NCI-H187 (cell line): ENCODE measurements around the gene ASTN2.

Source experiments
- DNase-seq, 2 experiments: peaks; one replicate each; lab custom pipeline; 2025; lab: John Stamatoyannopoulos, UW

Gene ASTN2

DNA sequence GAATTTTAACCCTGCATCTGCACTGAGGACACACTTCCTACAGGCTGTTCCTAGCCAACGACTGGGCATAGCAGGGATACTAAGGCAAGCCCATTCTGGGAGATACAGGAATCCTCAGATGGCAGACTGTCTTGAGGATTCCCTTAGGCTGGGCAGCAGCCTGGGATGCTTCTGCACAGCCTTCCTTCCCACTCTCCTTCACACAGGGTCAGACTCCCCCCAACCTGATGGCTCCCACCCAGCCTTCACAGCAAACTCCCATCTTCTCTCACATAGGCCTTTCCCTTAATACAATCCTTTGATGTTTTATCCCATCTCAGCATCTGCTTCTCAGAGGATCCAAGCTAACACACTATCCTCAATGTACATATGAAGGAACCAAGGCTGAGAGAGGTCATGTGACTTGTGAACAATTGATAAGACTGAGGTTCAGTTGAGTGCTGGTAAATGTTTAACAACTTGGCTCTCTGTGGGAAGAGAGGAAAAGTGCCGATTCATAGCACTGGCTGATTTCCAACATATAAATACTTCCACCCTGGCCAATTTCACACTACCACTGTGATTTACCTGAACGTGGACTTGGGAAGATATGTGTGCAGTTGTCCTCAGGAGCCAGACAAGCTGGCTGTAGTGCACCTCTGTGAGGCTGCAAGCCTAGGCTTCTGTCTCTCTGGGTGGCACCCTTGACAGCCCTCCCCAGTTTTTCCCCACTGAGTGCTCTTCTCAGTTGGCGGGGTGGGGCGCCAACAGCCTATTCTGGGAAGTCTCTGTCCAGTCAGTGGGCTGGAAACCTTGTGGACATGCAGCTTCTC is 848.0 kb downstream of the ASTN2 start:
- no peak for DNase-seq

DNA sequence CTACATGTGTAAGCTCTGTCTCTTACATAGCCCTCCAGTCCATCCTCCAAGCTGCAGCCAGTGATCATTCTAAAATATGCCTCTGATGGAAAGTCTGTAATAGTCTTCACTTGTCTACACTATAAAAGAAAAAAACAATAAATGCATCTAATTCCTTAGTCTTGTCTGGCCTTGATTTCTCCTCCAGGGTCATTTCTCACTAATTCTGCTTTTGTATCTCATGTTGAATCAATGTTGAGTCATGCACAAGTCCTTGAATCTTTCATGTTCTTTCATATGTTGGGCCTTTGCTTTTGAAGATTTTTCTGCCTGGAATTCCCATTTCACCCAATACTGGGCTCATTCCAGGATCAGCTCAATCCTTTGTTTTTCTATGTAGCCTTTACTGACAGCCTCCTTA is 848.9 kb downstream of the ASTN2 start:
- no peak for DNase-seq

DNA sequence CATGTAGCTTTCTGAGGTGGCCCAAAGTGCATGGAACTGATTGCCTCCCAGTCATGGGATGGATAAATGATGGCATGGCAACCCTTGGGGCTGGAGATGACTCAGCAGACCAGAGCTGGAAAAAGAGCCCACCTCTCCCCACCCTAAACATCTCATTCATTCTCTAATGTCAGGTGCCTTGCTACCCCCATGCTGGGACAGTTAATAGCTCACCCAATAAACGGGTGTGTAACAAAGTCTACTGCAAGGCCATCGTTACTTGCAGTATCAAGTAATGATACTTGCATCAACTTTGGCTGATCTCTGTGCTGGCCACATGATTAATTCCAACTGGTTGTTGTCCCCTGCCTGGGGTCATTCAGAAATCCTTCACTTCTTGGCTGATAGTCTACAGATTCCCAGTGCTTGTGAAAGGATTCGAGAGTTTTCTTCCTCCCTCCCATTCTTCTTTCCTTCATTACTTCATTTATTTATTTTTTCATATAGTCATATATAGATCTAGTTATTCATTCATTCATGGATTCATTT is 850.5 kb downstream of the ASTN2 start:
- no peak for DNase-seq

DNA sequence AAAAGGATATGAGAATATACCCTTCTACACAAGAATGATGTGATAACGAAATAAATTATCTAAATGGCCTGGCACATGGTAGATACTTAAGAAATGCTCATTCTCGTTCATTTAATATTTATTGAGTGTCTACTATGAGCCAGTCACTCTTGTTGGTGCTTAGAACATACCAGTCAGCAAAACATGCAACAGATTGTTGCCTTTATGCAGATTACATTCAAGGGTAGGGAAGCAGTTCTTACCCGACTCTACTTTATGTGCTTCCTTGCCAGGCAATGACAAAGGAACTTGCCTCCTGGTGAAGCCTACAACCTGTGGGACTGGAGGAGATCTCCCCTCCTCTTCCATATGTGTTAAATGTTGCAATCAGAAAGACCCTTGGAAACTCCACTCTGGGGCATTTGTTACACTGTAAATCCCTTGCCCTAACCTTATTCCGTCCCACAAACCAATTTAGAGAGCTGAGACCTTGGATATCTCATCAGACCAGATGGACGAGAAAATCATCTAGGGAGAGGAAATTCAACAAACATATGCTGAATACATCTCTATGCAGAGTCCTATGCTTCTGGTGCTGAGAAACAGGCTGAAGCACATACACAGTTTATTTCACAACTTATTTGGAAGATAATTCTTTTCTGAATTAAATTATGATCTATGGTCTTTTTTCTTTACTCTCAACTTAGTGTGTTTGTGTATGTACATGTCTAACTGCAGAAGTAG is 855.9 kb downstream of the ASTN2 start:
- DNase-seq, result no peak

DNA sequence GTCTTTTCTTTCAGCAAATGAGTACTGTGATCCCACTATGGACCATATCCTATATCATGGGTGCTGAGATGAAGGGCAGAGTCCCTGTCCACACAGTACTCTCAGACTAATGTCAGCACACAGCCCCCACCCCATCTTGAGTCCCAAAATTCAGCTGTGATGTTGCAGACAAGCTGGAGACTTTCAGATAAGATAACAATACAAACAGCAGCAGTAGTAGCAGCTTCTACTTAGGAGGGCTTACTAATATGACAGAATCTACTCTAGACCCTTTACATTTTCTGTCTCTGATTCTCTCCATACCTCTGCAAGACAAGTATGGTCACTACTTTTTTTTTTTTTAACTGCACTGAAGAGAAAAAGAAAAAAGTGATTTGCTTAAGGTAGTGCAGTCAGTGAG is 856.8 kb downstream of the ASTN2 start:
- DNase-seq, result no peak

DNA sequence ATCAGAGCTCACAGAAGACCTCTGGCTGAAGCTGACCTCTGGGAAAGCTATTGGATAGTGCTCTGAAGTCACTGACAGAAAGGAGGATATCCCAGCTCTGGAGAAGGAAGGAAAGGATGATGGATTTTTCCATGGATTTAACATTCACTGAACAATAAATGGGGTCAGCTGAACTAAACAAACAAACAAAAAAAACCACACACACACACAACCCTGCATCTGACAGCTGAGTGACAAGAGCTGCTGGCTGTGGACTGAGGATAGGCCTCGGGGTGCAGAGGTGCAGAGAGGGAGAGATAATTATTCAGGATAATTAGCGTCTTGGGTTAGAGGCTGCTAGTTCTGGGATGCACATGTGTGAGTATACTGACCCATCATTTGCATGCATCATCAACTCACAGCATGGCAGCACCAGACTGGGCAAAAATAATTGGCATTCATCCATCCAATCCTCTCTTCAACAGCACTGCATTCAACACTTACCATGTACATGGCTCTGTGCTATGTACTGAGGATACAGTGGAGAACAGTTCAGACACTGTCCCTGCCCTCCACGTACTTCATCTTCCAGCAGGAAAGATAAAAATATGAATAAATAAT is 859.2 kb downstream of the ASTN2 start:
- no peak for DNase-seq

DNA sequence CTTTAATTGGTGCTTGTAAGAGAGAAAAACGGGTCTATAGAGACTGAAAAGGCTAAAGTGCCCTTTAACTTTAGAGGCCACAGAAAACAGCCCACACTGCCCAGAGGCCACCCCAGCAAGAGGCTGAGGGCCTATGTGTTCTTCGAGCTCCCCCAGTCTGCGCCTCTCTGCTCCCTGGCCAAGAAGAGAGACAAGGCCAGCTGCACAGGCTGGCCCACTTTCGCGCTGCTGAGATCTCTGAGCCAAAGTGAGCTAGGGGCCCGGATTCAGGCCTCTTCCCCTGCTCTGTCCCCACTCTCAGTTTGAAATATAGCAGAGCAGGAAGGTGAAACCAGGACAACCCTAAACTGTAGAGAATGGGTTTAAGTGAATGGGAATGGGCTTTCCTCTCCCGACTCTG is 859.7 kb downstream of the ASTN2 start:
- no peak for DNase-seq

DNA sequence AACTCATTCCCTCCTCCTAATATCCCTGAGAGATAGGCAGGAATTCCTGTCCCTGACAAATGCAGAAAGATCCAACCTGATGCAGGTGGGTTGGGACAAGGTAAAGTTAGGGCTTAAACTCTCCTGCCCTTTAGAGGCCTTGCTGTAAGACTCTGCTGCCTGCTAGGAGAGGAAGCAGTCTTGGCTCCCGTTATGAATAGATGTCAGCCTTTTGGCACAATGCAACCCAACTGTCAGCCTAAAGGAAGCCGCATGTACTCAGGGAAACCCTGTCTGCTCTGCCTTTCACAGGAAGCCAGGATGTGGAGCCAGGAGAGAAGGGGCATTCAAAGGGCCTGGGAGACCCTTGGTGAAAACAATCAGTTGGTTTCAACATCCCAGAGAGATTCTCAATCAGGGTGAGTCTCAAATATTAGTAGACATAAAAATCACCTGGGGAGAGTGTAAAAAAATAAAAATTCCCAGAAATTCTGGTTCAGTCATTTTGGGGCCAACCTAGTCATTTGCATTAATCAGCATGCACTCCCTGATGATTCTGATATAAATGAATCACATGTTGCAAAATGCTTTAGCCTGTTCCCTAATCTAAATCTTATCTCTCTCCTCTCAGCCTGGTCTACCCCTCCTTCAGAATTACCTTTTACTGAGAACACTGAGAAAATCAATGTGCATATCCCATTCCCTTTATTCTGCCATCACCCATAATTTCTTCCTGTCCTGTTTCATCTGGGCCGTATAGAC is 864.0 kb downstream of the ASTN2 start:
- no peak for DNase-seq

DNA sequence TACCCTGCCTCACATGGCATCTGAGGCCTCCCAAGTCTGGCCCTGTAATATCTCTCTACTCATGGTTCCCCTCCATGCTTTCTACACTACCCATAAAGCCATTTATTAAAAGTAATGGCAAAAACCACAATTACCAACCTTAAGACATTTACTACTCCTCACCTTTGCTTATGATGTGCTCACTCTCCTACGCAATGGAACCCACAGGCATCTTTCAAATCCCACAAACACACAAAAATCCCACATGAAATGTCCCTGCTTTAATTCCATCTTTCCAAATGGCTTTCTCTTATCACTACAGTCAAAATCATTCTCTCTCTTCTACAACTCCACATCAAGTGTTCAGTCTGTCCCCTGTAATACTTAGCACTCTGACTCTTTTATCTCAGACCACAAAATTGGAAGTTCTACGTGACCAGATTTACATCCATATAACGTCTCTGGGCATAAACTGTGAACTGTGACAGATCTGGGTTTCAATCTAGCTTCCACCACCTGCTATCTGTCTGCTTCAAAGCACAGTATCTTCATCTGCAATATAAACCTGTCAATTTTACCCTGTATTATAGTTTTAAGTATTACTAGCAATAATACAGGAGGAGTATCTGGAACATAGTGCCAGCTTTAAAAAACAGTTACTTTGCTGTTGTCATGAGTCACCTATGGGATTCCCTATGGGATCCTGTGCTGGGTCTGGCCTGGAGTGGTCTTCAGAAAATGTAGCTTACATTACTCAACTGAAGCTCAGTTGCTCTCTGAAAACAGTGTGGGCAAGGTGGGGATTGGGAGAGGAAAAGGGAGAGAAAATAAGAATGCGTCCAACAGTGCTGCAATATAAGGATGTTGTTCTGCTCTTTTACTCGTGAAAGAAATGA is 864.8 kb downstream of the ASTN2 start:
- DNase-seq, result no peak

DNA sequence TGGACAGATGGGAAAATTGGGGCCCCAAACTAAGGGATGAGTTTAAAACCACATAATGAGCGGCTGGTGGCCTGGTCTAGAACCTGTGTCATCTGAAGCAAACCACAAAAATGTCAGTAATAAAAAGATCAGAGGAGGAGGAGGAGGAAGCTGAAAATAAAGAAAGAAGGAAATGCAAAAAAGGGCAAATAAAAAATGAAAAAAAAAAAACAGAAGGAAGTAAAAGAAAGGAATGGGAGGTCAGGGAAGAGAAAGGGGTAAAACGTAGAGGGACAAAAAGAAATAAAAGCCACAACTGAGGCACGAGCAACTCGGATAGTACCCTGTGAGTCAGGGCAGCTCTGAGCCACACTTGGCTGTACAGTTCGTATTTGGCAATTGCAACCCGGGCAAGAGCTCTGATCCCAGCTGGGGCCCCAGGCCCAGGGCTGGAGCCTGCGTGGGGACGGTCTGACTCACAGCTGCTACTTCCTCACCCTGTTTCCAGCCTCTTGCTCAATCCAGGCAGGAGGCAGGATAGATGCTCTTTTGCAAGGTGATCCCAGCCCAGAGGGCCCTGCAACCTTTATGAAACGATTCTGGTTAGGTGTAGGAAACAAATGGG is 865.7 kb downstream of the ASTN2 start:
- DNase-seq, result no peak

DNA sequence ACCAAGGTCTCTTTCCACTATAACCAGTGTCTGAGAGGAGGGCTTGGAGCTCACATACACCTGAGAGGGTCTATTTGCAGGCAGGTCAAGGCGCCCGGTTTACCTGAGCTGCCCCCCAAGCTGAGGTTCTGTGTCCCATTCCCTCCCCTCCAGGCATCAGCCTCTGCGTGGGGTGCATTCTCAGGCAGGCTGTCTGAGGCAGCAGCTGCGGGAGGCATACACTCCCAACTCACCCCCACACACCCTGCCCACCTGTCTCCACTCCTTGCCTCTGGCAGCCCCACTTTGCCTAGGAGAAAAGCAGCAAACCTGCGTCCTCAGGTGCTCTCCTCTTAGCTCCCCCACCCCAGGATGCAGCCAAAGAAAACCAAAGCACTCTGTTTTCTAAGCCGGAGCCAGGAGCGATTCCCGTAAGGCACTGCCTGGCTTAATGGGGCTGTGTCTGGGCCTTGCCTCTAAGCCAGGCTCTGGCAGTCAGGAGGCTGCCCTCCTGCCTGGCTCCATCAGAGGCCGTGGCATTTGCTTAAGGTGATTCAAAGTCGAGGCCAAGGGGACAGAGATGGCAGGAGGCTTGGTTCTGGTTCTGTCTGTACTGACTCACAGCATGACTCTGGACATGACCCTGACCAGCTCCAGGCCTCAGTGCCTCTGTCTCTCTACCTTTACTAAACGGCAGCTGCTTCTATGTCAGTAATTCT is 867.0 kb downstream of the ASTN2 start:
- DNase-seq, result no peak

DNA sequence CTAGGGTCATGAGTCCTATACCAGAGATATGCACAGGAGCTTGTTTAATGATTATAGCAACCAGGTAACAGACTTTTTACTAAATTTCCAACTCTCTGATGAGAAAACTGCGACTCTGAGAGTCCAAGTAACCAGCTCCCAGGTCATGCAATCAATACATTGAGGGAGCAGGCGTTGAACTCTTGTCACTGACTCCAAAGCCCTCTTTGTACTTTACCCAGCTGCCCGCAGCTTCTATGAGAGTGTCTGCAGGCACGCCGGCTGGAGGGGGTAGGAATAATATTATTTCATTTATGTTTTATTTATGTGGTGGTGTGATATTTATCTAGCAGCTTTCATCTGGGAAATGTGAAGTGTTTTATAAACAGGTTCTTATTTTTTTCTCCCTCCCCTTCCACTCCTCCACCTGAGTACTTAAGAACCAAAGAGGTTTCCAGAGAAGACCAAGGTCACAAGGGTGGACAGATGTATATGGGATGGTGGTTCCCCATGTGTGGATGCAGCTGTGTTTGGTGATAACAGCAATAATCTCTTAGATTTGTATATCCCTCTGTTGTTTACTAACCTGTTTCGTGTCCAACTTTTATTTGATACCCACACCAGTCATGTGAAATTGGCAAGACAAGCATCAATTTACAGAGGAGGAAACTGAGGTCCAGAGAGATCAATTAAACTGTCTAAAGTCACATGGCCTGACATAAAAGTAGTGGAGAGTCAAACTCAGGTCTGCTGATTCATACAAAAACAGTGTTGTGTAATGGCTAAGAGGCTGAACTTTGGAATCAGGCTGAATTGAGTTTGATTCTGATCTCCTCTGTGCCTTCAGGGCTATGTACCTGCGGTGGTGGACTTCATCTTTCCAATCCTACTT is 867.9 kb downstream of the ASTN2 start:
- DNase-seq, result no peak

DNA sequence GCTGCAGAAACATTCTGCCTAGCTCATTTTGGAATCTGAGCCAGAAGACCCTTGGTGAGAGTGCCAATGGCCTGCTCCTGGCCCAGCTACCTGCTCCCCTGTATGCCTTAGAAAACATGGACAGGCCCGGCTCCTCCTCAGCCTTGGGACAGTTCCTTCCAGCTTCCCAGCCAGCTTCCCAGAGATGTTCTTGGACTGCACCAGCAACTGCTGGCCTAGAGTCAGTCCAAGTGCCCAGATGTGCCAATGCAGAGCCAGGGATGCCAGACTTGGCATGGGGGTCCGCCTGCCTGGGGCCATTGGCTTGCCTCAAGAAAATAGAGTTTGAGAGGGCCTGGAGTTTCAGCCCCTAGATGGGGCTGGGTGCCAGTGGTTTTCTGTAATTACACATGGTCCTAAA is 870.0 kb downstream of the ASTN2 start:
- DNase-seq, result no peak

DNA sequence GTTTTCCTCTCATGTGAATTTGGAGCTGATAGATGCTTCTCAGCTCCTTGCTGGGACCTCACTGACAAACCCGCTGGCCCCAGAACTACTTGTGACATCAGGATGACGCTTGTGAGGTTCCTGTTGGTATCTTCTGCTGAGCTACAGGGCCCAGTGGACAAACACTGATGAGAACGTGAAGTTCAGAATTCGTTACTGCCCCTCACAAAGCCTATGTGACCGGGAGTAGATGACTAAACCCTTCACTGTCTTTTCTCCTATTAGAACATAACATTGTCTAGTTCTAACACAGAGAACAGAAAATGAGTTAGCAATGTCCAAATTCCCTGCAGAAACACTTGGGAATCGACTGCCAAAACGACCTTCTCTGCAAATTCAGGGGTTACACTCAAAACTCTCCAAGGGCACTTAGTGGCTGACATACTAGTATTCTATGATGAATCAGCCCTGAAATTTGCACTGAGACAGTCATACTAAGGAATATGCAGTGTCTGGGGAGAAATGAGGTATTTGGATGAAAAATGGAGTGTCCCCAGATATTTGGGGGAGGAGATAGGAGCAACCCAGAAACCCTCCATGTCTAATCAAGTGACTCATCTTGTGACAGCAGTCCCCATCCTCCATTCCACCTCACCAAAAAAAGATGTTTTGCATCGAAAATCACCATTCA is 871.0 kb downstream of the ASTN2 start:
- no peak for DNase-seq

DNA sequence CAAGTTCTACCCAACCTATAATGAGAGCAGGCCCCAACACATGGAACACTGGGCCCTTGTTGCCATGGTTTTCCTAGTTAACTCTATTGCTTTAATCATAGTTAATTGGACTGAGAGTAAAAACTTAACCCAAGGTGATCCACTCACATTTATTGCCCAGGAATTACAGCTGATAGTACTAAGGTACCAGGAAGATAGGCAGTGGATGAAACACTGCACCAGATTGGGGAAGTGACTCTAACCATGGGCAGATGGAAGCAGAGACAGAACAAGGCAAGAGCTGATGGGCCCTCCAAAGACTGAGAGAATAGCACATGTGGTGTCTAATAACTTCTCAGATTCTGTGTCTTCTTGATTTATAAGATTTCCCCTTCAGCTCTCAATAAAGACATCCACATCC is 873.5 kb downstream of the ASTN2 start:
- DNase-seq, result no peak

DNA sequence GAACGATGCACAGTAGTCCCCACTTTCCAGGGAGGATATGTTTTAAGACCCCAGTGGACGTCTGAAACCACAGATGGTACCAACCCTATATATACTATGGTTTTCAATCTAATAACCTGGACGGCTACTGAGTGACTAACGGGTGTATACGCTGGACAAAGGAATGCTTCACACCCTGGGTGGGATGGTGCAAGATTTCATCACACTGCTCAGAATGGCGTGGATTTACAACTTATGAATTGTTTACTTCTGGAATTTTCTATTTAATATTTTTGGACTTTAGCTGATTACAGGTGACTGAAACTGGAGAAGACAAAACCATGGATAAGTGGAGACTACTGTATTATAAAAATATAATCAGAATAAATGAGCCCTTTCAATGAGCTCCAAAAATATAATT is 875.3 kb downstream of the ASTN2 start:
- DNase-seq, result no peak

DNA sequence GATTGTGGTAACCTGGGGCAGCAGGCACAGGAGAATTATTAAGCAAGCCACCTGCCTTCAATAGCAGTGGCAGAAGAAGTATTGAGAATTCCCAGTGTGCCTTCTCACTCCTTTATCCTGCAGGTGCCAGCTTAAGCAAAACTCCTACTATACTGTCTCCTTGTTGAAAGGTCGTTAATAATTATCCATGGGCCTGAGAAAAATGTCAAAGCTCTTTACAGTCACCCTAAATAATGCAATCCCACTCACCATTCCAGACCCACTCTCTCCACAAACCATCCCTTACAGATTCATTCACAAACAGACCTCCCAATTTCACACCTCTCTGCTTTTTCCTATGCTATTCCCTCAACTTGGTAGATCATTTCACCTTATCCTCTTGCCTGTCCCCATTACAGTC is 889.2 kb downstream of the ASTN2 start:
- DNase-seq, result no peak

DNA sequence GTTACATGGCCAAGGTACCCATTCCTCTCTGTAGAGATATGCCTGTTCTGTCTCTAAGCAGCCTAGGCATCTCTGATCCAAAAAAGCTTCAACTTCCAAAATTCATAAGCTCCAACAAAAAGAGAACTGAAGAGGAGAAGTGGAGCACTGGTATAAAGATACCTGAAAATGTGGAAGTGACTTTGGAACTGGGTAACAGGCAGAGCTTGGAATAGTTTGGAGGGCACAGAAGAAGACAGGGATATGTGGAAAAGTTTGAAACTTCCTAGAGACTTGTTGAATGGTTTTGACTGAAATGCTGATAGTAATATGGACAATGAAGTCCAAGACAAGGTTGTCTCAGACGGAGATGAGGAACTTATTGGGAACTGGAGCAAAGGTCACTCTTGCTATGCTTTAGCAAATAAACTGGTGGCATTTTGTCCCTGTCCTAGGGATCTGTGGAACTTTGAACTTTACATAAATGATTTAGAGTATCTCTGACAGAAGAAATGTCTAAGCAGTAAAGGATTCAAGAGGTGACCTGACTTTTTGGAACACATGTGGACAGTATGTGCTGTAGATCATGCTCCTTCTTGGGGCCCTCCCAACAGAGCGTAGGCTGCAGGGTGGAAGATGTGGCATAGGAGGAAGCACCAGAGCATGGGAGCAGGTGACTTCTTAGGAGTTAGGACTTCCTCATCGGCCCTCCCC is 889.9 kb downstream of the ASTN2 start:
- DNase-seq, result no peak
